ENCODE data around the gene PRR30.

PRR30 gene

GRCh38 chr2:27174638-27175037, 35.4 kb upstream of the PRR30 start:
- TF ChIP-seq POLR2AphosphoS5 (IDR thresholded peaks at IDR 0.05; ENCODE audit: low read depth, low read length), result no peak
- no peak for TF ChIP-seq SIN3A (IDR thresholded peaks at IDR 0.05; ENCODE audit: borderline replicate concordance, insufficient read depth, low read length)
- no peak for TF ChIP-seq TAF1 (IDR thresholded peaks at IDR 0.05; ENCODE audit: borderline replicate concordance, insufficient read depth, low read length)
- TF ChIP-seq REST (IDR thresholded peaks at IDR 0.05; ENCODE audit: insufficient read depth in 1 of 2, low read depth in 2 of 2, low read length in 2 of 2), result no peak
- TF ChIP-seq FOXP2 (optimal IDR thresholded peaks at IDR 0.05; ENCODE audit: borderline replicate concordance, extremely low read depth, extremely low read length, insufficient read depth), result no peak

GRCh38 chr2:27171351-27171848, 32.2 kb upstream of the PRR30 start:
- TF ChIP-seq TAF1 (IDR thresholded peaks at IDR 0.05; ENCODE audit: borderline replicate concordance, insufficient read depth, low read length) (no peak), FOXP2 (optimal IDR thresholded peaks at IDR 0.05; ENCODE audit: borderline replicate concordance, extremely low read depth, extremely low read length, insufficient read depth) (no peak), SIN3A (IDR thresholded peaks at IDR 0.05; ENCODE audit: borderline replicate concordance, insufficient read depth, low read length) (no peak), REST (IDR thresholded peaks at IDR 0.05; ENCODE audit: insufficient read depth in 1 of 2, low read depth in 2 of 2, low read length in 2 of 2) (no peak), POLR2AphosphoS5 (IDR thresholded peaks at IDR 0.05; ENCODE audit: low read depth, low read length) (no peak)

DNA sequence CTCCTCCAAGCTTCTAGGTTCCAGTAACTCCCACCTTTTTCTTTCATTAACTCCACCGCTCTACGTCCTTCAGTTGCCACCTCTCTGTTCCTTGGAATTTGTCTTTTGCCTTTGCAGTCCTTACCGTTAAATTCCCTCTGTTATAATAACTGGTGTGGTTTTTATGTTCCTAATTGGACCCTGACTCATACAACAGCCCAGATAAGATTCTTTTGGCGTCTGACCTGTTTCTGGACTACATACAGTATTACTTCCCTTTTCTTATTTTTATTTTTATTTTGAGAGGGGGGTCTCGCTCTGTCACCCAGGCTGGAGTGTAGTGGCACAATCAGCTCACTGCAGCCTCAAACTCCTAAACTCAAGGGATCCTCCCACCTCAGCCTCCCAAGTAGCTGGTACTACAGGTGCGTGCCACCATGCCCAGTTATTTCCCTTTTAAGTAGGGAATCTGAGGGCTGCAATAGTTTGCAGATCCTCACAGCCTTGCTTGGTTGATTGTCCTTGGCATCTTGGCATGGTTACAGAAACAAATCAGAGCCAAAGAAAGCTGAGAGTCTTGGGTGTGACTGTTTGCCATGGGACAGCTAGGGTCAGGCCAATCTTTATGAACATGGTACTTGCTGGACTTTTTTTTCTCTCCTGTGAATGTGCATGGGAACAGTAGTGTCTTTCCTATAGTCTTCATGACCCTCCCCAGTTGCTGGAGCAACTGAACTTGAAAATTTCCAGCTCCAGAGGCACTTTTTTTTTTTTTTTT, 31.5 kb upstream of the PRR30 start:
- no peak for TF ChIP-seq TAF1 (IDR thresholded peaks at IDR 0.05; ENCODE audit: borderline replicate concordance, insufficient read depth, low read length)

GRCh38 chr2:27164960-27165763, 26.0 kb upstream of the PRR30 start:
- TF ChIP-seq FOXP2 (optimal IDR thresholded peaks at IDR 0.05; ENCODE audit: borderline replicate concordance, extremely low read depth, extremely low read length, insufficient read depth) (no peak), SIN3A (IDR thresholded peaks at IDR 0.05; ENCODE audit: borderline replicate concordance, insufficient read depth, low read length) (no peak), REST (IDR thresholded peaks at IDR 0.05; ENCODE audit: insufficient read depth in 1 of 2, low read depth in 2 of 2, low read length in 2 of 2) (no peak), TAF1 (IDR thresholded peaks at IDR 0.05; ENCODE audit: borderline replicate concordance, insufficient read depth, low read length) (no peak), POLR2AphosphoS5 (IDR thresholded peaks at IDR 0.05; ENCODE audit: low read depth, low read length) (no peak)

DNA sequence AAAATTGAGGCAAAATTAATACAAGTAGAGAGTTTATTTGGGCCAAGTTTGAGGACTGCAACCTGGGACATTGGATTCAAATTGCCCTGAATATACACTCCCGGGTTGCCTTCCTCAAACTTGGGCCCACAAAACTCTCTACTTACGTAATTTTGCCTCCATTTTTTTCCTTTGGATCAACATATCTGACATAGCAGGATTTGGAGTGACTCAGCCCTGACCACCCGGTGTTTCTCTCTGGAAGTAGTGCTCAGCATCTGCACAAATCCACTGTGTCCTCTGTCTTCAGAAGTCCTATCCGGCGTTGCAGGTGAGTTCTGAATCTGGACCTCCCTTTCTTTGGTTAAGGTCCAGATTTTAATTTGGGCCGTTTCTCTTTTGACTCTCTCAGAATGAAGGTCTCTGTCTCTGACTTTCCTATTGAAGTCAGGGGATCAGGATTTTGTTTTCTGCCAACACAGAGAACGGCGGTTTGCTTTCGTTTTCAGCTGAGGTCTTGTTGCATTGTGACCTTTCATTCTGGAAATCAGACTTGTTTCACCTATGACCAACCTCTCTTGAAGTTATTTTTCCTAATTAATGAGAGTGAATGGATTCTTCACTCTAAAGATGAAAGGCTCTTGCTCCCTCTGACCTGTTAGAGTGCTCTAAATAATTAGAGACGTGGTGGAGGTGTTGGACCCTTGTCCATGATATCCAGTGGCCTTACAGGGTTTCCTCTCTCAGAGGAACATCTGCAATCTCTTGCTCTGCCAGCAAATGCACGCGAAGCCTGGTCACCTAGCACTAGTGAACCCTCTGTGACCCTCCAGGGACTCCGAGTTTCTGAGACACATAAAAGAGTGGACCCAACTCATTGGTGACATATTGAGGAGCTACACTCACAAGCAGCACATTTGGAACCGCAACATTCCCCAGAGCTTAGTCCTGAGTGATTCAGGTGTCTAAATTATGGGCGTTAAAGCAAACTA, 23.2 kb upstream of the PRR30 start:
- no peak for TF ChIP-seq SIN3A (IDR thresholded peaks at IDR 0.05; ENCODE audit: borderline replicate concordance, insufficient read depth, low read length)
- TF ChIP-seq TAF1 (IDR thresholded peaks at IDR 0.05; ENCODE audit: borderline replicate concordance, insufficient read depth, low read length), result no peak
- no peak for TF ChIP-seq REST (IDR thresholded peaks at IDR 0.05; ENCODE audit: insufficient read depth in 1 of 2, low read depth in 2 of 2, low read length in 2 of 2)
- no peak for TF ChIP-seq POLR2AphosphoS5 (IDR thresholded peaks at IDR 0.05; ENCODE audit: low read depth, low read length)
- TF ChIP-seq FOXP2 (optimal IDR thresholded peaks at IDR 0.05; ENCODE audit: borderline replicate concordance, extremely low read depth, extremely low read length, insufficient read depth), result no peak

All from PFSK-1 (cell line).